Panc1 (cell line): ENCODE results near the gene SLC22A7. TPM values are rescaled to one million over a fixed set of nuclear protein-coding genes. Genes with fewer than 3 reads are reported as not detected.

ENCODE experiments used
- ATAC-seq: fragments of 200-7000 bp; cut with Tn5 transposase; 2 replicates; pipeline ENCODE4 v1.9.1; 2020; ENCODE audit warnings: mild to moderate bottlenecking, moderate library complexity
- BruUV-seq: library from RNA; stranded (reverse); fragments of 400-500 nt; replicated peaks from 2 replicates; lab custom pipeline; 2021; lab: Mats Ljungman, UMichigan
- CTCF ChIA-PET: fragments of 300-600 bp; sonication (Branson Sonifier 250); formaldehyde crosslinking; loops from one replicate; lab custom pipeline; 2022; ENCODE audit warnings: antibody characterized with exemption; lab: Charles Lee
- POLR2A ChIA-PET: fragments of 300-600 bp; sonication (Branson Sonifier 250); formaldehyde crosslinking; loops from one replicate; lab custom pipeline; 2022; ENCODE audit warnings: antibody characterized with exemption; lab: Charles Lee
- DNase-seq: peaks from one replicate; pipeline ENCODE4 v3.0.0-alpha.2; 2010; ENCODE audit warnings: low read depth, low spot score
- H3K27ac ChIP-seq: 2 replicates; pipeline ENCODE4 v1.5.1; 2011; ENCODE audit warnings: mild to moderate bottlenecking, low read length, inconsistent platforms
- H3K27me3 ChIP-seq: fragments of 200-500 bp; sonication (Bioruptor generic); 2 replicates; pipeline ENCODE4 v1.6.0; 2014; ENCODE audit warnings: low read length, inconsistent platforms; ENCODE audit not compliant: control insufficient read depth, insufficient read depth
- H3K36me3 ChIP-seq: fragments of 200-500 bp; sonication (Bioruptor generic); 2 replicates; pipeline ENCODE4 v1.5.1; 2014; ENCODE audit warnings: inconsistent platforms, mild to moderate bottlenecking, low read length, moderate library complexity; ENCODE audit not compliant: control insufficient read depth, insufficient read depth
- H3K4me1 ChIP-seq: 2 replicates; pipeline ENCODE4 v1.5.1; 2011; ENCODE audit warnings: inconsistent platforms, mild to moderate bottlenecking, low read length, moderate library complexity; ENCODE audit not compliant: control insufficient read depth, insufficient read depth
- H3K4me3 ChIP-seq, 2 experiments: 2 replicates each; pipeline ENCODE4 v1.5.1; 2011 to 2012; ENCODE audit warnings: low read depth in 2 of 2, low read length in 2 of 2, mild to moderate bottlenecking in 2 of 2, inconsistent platforms in 1 of 2, moderate library complexity in 1 of 2
- H3K9me3 ChIP-seq: fragments of 200-500 bp; sonication (Bioruptor generic); 2 replicates; pipeline ENCODE4 v1.5.1; 2014; ENCODE audit warnings: low read depth, mild to moderate bottlenecking, inconsistent platforms, low read length, moderate library complexity; ENCODE audit not compliant: control insufficient read depth, insufficient read depth
- CTCF ChIP-seq: fragments of 450-650 bp; IDR thresholded peaks from 2 replicates; pipeline ENCODE4 v1.5.1; 2017; ENCODE audit warnings: mild to moderate bottlenecking
- POLR2AphosphoS5 ChIP-seq: IDR thresholded peaks from 2 replicates; pipeline ENCODE4 v1.6.1; 2012; ENCODE audit warnings: mild to moderate bottlenecking, low read depth, low read length, moderate library complexity
- REST ChIP-seq, 2 experiments: IDR thresholded peaks; 2 replicates each; pipeline ENCODE4 v1.6.1; 2011 to 2012; ENCODE audit warnings: low read depth in 2 of 2, control low read depth in 1 of 2, low read length in 1 of 2, mild to moderate bottlenecking in 1 of 2, moderate library complexity in 1 of 2; ENCODE audit not compliant: insufficient read depth in 1 of 2
- SIN3A ChIP-seq: IDR thresholded peaks from 2 replicates; pipeline ENCODE4 v1.6.1; 2012; ENCODE audit warnings: low read depth, mild to moderate bottlenecking, low read length, moderate library complexity, borderline replicate concordance; ENCODE audit not compliant: insufficient read depth
- TCF7L2 ChIP-seq: IDR thresholded peaks from 2 replicates; pipeline ENCODE4 v1.6.1; 2011; ENCODE audit warnings: mild to moderate bottlenecking, low read depth, low read length, inconsistent platforms
- in situ Hi-C: cut with HindIII; loops from 2 replicates; pipeline ENCODE4 v1.10.0; 2016; ENCODE audit warnings: low sequenced_read_pairs, low pct_unique_long_range_greater_than_20kb
- intact Hi-C: fragments of 100-400 bp; cut with micrococcal nuclease; formaldehyde crosslinking; loops from one replicate; pipeline ENCODE4 v1.10.0; 2022; ENCODE audit not compliant: unreplicated experiment
- total RNA-seq: library from RNA; stranded (reverse); gene quantifications from one replicate; pipeline ENCODE4 v1.2.1, GENCODE V29; 2021; ENCODE audit not compliant: unreplicated experiment

The SLC22A7 gene
- total RNA-seq, 1 experiment from 2014 or later: not detected

GRCh38 chr6:43331470-43331869 lies 33.4 kb downstream of the SLC22A7 start:
- H3K27me3 ChIP-seq: no peaks in the 10 kb centered on the region
- in situ Hi-C loops (no loop called here), intact Hi-C loops (no loop called here)
- ATAC-seq (no peak), DNase-seq (no peak)
- no peaks in the 10 kb centered on the region for H3K9me3 ChIP-seq
- ChIA-PET POLR2A (no interaction called here), CTCF (no interaction called here)
- BruUV-seq: no TSS peak
- H3K4me1 ChIP-seq: no peaks in the 10 kb centered on the region
- H3K27ac ChIP-seq: no peak overlapping the region
- H3K36me3 ChIP-seq: no peaks in the 10 kb centered on the region
- no peak overlapping the region for H3K4me3 ChIP-seq
- no peak for TF ChIP-seq CTCF
- no peak for TF ChIP-seq REST (IDR thresholded peaks at IDR 0.05; ENCODE audit: insufficient read depth in 1 of 2, low read depth in 2 of 2, low read length in 1 of 2)
- no peak for TF ChIP-seq SIN3A
- no peak for TF ChIP-seq TCF7L2
- no peak for TF ChIP-seq POLR2AphosphoS5

GRCh38 chr6:43331891-43332290 lies 33.8 kb downstream of the SLC22A7 start:
- in situ Hi-C loops: no loop called here
- no peak for TF ChIP-seq REST (IDR thresholded peaks at IDR 0.05; ENCODE audit: insufficient read depth in 1 of 2, low read depth in 2 of 2, low read length in 1 of 2)
- TF ChIP-seq POLR2AphosphoS5: no peak
- no peak for TF ChIP-seq CTCF
- TF ChIP-seq SIN3A: no peak
- TF ChIP-seq TCF7L2: no peak
- POLR2A ChIA-PET: no interaction called here

More at GRCh38 chr6:43331891-43332290, 33.8 kb downstream of the SLC22A7 start:
- no peak overlapping the region for H3K4me3 ChIP-seq
- CTCF ChIA-PET: no interaction called here
- no peak for ATAC-seq
- H3K36me3 ChIP-seq: no peaks in the 10 kb centered on the region
- BruUV-seq: no TSS peak
- H3K9me3 ChIP-seq: no peaks in the 10 kb centered on the region
- no peaks in the 10 kb centered on the region for H3K27me3 ChIP-seq
- no peak for DNase-seq
- no peaks in the 10 kb centered on the region for H3K4me1 ChIP-seq
- intact Hi-C loops: no loop called here
- no peak overlapping the region for H3K27ac ChIP-seq
